Neural progenitor cell (in vitro differentiated cells): Measurements from ENCODE around the gene CTSW. TPM values are rescaled to one million over a fixed set of nuclear protein-coding genes. Genes with fewer than 3 reads are reported as not detected.

Source experiments
- DNase-seq: peaks from one replicate; pipeline ENCODE4 v3.0.0-alpha.2; 2016; ENCODE audit warnings: low spot score
- H2AFZ ChIP-seq: fragments of 200-600 bp; sonication (generic); replicated peaks from 2 replicates; pipeline ENCODE4 v1.6.1; 2016; ENCODE audit warnings: antibody characterized with exemption
- H3F3A ChIP-seq: fragments of 200-600 bp; sonication (generic); 2 replicates; pipeline ENCODE4 v1.6.1; 2016; ENCODE audit warnings: antibody characterized with exemption, low read depth
- H3K27ac ChIP-seq: fragments of 200-600 bp; sonication (generic); 2 replicates; pipeline ENCODE4 v1.5.1; 2016; ENCODE audit warnings: mild to moderate bottlenecking
- H3K27me3 ChIP-seq: fragments of 200-600 bp; sonication (generic); 2 replicates; pipeline ENCODE4 v1.6.1; 2016; ENCODE audit warnings: mild to moderate bottlenecking, moderate library complexity
- H3K36me3 ChIP-seq: fragments of 200-600 bp; sonication (generic); 2 replicates; pipeline ENCODE4 v1.5.1; 2016
- H3K4me1 ChIP-seq: fragments of 200-600 bp; sonication (generic); 2 replicates; pipeline ENCODE4 v1.6.1; 2016; ENCODE audit warnings: mixed run types
- H3K4me2 ChIP-seq: fragments of 200-600 bp; sonication (generic); 2 replicates; pipeline ENCODE4 v1.6.1; 2016
- H3K4me3 ChIP-seq: fragments of 200-600 bp; sonication (generic); 2 replicates; pipeline ENCODE4 v1.5.1; 2016
- H3K79me2 ChIP-seq: fragments of 200-600 bp; sonication (generic); 2 replicates; pipeline ENCODE4 v1.6.1; 2016; ENCODE audit warnings: low read depth
- H3K9ac ChIP-seq: fragments of 200-600 bp; sonication (generic); 2 replicates; pipeline ENCODE4 v1.6.1; 2016
- H3K9me3 ChIP-seq: fragments of 200-600 bp; sonication (generic); 2 replicates; pipeline ENCODE4 v1.5.1; 2016; ENCODE audit warnings: low read depth
- H4K20me1 ChIP-seq: fragments of 200-600 bp; sonication (generic); 2 replicates; pipeline ENCODE4 v1.6.1; 2016; ENCODE audit warnings: low read depth
- H3K27ac Mint-ChIP-seq: 3 replicates; pipeline ENCODE4 v1.8.0; 2021; ENCODE audit warnings: mixed read lengths
- H3K27me3 Mint-ChIP-seq: 2 replicates; pipeline ENCODE4 v1.8.0; 2022; ENCODE audit warnings: low read depth, mild to moderate bottlenecking, inconsistent platforms, moderate library complexity, mixed read lengths; ENCODE audit not compliant: insufficient read depth
- H3K36me3 Mint-ChIP-seq: 3 replicates; pipeline ENCODE4 v1.8.0; 2021; ENCODE audit warnings: mixed read lengths
- H3K4me1 Mint-ChIP-seq: 3 replicates; pipeline ENCODE4 v1.8.0; 2021; ENCODE audit warnings: mixed read lengths
- H3K4me3 Mint-ChIP-seq: 3 replicates; pipeline ENCODE4 v1.8.0; 2021; ENCODE audit warnings: mild to moderate bottlenecking, moderate library complexity, mixed read lengths
- H3K9me3 Mint-ChIP-seq: 3 replicates; pipeline ENCODE4 v1.8.0; 2020; ENCODE audit warnings: mixed read lengths
- EZH2 ChIP-seq: fragments of 200-600 bp; sonication (generic); IDR thresholded peaks from 2 replicates; pipeline ENCODE4 v1.6.1; 2017; ENCODE audit warnings: antibody characterized with exemption, mild to moderate bottlenecking, moderate library complexity
- EZH2phosphoT487 ChIP-seq: fragments of 200-600 bp; sonication (generic); IDR thresholded peaks from 2 replicates; pipeline ENCODE4 v1.6.1; 2017; ENCODE audit warnings: antibody characterized with exemption
- total RNA-seq: library from RNA; depleted of rRNA; stranded (reverse); fragments of >200 nt; gene quantifications from 2 replicates; pipeline ENCODE4 v1.2.3, GENCODE V29; 2015; ENCODE audit warnings: low replicate concordance
- TF ChIP-seq, protein P1 (sequence below): fragments of 200-600 bp; sonication (generic); IDR thresholded peaks from 2 replicates; pipeline ENCODE4 v1.5.1; 2017; ENCODE audit warnings: antibody characterized with exemption, mild to moderate bottlenecking

The CTSW gene
- total RNA-seq, 1 donor from 2014 or later: not detected

DNA sequence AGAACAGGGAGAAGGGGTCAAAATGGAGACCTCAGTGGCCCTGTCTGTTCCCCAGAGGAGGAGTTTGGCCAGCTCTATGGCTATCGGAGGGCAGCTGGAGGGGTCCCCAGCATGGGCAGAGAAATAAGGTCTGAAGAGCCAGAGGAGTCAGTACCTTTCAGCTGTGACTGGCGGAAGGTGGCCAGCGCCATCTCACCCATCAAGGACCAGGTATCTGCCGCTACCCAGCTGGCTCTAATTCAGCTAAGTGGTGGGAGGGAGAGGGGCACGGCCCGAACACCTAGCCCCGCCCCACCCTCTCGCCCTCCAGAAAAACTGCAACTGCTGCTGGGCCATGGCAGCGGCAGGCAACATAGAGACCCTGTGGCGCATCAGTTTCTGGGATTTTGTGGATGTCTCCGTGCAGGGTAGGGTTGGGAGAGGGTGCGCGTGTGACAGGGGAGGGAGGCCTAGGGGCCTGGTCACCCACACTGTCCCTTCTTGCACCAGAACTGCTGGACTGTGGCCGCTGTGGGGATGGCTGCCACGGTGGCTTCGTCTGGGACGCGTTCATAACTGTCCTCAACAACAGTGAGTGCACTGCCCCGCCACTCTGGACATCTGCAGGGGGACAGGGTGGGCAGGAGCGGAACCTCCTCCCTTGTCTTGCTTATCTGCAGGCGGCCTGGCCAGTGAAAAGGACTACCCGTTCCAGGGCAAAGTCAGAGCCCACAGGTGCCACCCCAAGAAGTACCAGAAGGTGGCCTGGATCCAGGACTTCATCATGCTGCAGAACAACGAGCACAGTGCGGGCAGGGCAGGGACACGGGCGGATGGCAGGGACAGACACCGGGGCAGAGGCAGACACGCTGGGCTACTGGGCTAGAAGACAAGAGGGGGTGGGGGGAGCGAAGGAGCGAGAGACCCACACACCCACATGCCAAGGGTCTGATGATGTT is 2.8 kb downstream of the CTSW start:
- Histone ChIP-seq H3K27ac (no peak overlapping the region), H3K4me1 (peaks cover 4% of the 10 kb centered on the region), H3K36me3 (peaks cover 4% of the 10 kb centered on the region), H3K9ac (no peak overlapping the region), H3K79me2 (peaks cover 13% of the 10 kb centered on the region), H3K4me2 (no peak overlapping the region), H3K27me3 (no peaks in the 10 kb centered on the region), H3K9me3 (no peaks in the 10 kb centered on the region), H2AFZ (no peak overlapping the region), H4K20me1 (peaks cover 14% of the 10 kb centered on the region), H3F3A (peaks cover 15% of the 10 kb centered on the region), H3K4me3 (no peak overlapping the region)
- Mint-ChIP-seq H3K9me3 (no peaks in the 10 kb centered on the region), H3K4me1 (peaks cover 18% of the 10 kb centered on the region), H3K27me3 (peaks cover 9% of the 10 kb centered on the region), H3K36me3 (peaks cover 25% of the 10 kb centered on the region), H3K27ac (no peak overlapping the region), H3K4me3 (no peak overlapping the region)
- no peak for DNase-seq
- TF ChIP-seq EZH2: no peak
- TF ChIP-seq EZH2phosphoT487: no peak
- TF ChIP-seq, protein P1, sequence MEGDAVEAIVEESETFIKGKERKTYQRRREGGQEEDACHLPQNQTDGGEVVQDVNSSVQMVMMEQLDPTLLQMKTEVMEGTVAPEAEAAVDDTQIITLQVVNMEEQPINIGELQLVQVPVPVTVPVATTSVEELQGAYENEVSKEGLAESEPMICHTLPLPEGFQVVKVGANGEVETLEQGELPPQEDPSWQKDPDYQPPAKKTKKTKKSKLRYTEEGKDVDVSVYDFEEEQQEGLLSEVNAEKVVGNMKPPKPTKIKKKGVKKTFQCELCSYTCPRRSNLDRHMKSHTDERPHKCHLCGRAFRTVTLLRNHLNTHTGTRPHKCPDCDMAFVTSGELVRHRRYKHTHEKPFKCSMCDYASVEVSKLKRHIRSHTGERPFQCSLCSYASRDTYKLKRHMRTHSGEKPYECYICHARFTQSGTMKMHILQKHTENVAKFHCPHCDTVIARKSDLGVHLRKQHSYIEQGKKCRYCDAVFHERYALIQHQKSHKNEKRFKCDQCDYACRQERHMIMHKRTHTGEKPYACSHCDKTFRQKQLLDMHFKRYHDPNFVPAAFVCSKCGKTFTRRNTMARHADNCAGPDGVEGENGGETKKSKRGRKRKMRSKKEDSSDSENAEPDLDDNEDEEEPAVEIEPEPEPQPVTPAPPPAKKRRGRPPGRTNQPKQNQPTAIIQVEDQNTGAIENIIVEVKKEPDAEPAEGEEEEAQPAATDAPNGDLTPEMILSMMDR: no peak

DNA sequence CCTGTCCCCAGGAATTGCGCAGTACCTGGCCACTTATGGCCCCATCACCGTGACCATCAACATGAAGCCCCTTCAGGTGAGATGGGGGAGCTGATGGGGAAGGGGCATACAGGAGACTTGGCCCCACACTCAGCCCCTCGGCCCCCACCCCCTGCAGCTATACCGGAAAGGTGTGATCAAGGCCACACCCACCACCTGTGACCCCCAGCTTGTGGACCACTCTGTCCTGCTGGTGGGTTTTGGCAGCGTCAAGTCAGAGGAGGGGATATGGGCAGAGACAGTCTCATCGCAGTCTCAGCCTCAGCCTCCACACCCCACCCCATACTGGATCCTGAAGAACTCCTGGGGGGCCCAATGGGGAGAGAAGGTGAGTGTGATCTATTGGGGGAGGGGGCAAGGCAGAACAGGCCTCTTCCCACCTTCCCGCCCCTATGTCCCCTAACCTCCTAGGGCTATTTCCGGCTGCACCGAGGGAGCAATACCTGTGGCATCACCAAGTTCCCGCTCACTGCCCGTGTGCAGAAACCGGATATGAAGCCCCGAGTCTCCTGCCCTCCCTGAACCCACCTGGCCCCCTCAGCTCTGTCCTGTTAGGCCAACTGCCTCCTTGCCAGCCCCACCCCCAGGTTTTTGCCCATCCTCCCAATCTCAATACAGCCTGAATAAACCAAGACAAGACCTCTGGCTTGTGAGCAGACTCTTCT is 3.6 kb downstream of the CTSW start:
- Mint-ChIP-seq H3K36me3 (peaks cover 25% of the 10 kb centered on the region), H3K27ac (no peak overlapping the region), H3K9me3 (no peaks in the 10 kb centered on the region), H3K27me3 (peaks cover 7% of the 10 kb centered on the region), H3K4me3 (no peak overlapping the region), H3K4me1 (peaks cover 25% of the 10 kb centered on the region)
- H3K79me2 ChIP-seq: peaks cover 17% of the 10 kb centered on the region
- TF ChIP-seq EZH2 (no peak), EZH2phosphoT487 (no peak)
- TF ChIP-seq, protein P1: no peak
- no peak overlapping the region for H3K9ac ChIP-seq
- peaks cover 7% of the 10 kb centered on the region for H3K4me1 ChIP-seq
- no peaks in the 10 kb centered on the region for H3K9me3 ChIP-seq
- no peak for DNase-seq
- no peak overlapping the region for H2AFZ ChIP-seq
- H3K27me3 ChIP-seq: no peaks in the 10 kb centered on the region
- H3K4me3 ChIP-seq: no peak overlapping the region
- no peak overlapping the region for H3K27ac ChIP-seq
- H3K36me3 ChIP-seq: peaks cover 4% of the 10 kb centered on the region
- peaks cover 14% of the 10 kb centered on the region for H4K20me1 ChIP-seq
- no peak overlapping the region for H3K4me2 ChIP-seq
- peaks cover 23% of the 10 kb centered on the region for H3F3A ChIP-seq

- Mint-ChIP-seq H3K9me3 (no peaks in the 10 kb centered on the region), H3K4me3 (no peak overlapping the region), H3K27ac (peak overlapping the region; percentile 60), H3K36me3 (peaks cover 25% of the 10 kb centered on the region), H3K4me1 (peaks cover 29% of the 10 kb centered on the region), H3K27me3 (peaks cover 6% of the 10 kb centered on the region)
- peaks cover 17% of the 10 kb centered on the region for H3K79me2 ChIP-seq
- H4K20me1 ChIP-seq: peaks cover 14% of the 10 kb centered on the region
- no peak overlapping the region for H3K4me3 ChIP-seq
- TF ChIP-seq, protein P1: no peak
- TF ChIP-seq EZH2 (no peak), EZH2phosphoT487 (no peak)
- H3K4me1 ChIP-seq: peaks cover 7% of the 10 kb centered on the region
- peaks cover 5% of the 10 kb centered on the region for H3K27me3 ChIP-seq
- no peak overlapping the region for H3K27ac ChIP-seq
- no peak overlapping the region for H3K9ac ChIP-seq
- no peak overlapping the region for H3K4me2 ChIP-seq
- H3K9me3 ChIP-seq: no peaks in the 10 kb centered on the region
- DNase-seq: no peak
- no peak overlapping the region for H2AFZ ChIP-seq
- peaks cover 4% of the 10 kb centered on the region for H3K36me3 ChIP-seq
- peaks cover 30% of the 10 kb centered on the region for H3F3A ChIP-seq
Measured at GRCh38 chr11:65883786-65884715, 4.4 kb downstream of the CTSW start.
